Measurements from ENCODE around the gene TRPC4AP. TPM values are rescaled to one million over a fixed set of nuclear protein-coding genes. Genes with fewer than 3 reads are reported as not detected.

The TRPC4AP gene
- total and polyA plus RNA-seq, 11 donors: 21.2 to 51.8 (median 38.6) TPM

DNA sequence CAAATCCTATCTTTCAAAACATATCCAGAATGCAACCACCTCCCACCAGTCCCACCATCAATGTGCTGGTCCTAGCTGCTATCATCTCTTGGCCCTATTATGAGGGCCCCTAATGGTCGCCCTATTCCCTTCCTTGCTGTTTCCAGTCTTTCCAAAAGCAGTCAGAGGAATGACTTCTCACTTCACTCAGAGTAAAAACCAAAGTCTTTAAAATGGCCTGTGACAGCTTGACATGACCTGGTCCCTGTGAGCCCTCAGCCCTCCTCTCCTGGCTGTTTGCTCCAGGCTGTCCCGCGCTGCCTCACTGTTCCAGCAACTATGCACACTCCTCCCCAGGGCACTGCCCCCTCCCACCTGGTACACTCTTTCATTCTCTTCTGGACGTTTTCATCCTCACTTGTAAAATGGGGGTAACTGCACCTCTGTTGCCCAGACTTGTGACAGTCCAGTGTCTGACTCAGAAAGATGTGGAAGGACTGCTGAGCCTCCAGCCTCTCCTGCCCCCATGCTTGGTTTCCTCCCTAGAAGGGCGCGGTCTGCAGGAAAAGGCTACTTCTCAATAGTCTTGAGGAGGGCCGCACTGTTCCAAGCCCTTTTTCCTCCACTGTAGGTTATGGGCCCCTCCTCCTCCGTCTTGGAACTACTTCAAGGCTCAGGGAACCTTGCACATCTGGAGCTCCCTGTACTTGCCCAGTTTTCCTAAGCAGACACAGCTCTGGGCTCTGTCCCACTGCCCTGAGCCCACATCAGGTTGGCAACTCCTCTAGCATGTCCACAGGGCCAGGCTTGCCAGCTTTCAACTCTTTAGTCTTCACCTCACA is 72.3 kb downstream of the TRPC4AP start:
- ATAC-seq: peak; percentile 21 to 86 (median 57)
- H3K27ac ChIP-seq: peak overlapping the region in 10 of 12 donors; percentile 12 to 80 (median 54)
- intact Hi-C loops (cut with DNase I): no loop called here
- TF ChIP-seq POLR2A (IDR thresholded peaks at IDR 0.05): no peak
- TF ChIP-seq, protein P1, sequence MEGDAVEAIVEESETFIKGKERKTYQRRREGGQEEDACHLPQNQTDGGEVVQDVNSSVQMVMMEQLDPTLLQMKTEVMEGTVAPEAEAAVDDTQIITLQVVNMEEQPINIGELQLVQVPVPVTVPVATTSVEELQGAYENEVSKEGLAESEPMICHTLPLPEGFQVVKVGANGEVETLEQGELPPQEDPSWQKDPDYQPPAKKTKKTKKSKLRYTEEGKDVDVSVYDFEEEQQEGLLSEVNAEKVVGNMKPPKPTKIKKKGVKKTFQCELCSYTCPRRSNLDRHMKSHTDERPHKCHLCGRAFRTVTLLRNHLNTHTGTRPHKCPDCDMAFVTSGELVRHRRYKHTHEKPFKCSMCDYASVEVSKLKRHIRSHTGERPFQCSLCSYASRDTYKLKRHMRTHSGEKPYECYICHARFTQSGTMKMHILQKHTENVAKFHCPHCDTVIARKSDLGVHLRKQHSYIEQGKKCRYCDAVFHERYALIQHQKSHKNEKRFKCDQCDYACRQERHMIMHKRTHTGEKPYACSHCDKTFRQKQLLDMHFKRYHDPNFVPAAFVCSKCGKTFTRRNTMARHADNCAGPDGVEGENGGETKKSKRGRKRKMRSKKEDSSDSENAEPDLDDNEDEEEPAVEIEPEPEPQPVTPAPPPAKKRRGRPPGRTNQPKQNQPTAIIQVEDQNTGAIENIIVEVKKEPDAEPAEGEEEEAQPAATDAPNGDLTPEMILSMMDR (IDR thresholded peaks at IDR 0.05): no peak
- H3K4me1 ChIP-seq: peaks cover 0 to 32% (median 10%) of the 10 kb centered on the region in 12 donors
- no peak for DNase-seq
- no peaks in the 10 kb centered on the region for H3K9me3 ChIP-seq
- WGBS, 4 donors: 73 to 79% (median 76%) methylated on average over 8 of the region's 8 CpGs
- H3K27me3 ChIP-seq: no peaks in the 10 kb centered on the region
- peaks cover 0 to 98% (median 95%) of the 10 kb centered on the region in 9 donors for H3K36me3 ChIP-seq
- no peak overlapping the region for H3K4me3 ChIP-seq

DNA sequence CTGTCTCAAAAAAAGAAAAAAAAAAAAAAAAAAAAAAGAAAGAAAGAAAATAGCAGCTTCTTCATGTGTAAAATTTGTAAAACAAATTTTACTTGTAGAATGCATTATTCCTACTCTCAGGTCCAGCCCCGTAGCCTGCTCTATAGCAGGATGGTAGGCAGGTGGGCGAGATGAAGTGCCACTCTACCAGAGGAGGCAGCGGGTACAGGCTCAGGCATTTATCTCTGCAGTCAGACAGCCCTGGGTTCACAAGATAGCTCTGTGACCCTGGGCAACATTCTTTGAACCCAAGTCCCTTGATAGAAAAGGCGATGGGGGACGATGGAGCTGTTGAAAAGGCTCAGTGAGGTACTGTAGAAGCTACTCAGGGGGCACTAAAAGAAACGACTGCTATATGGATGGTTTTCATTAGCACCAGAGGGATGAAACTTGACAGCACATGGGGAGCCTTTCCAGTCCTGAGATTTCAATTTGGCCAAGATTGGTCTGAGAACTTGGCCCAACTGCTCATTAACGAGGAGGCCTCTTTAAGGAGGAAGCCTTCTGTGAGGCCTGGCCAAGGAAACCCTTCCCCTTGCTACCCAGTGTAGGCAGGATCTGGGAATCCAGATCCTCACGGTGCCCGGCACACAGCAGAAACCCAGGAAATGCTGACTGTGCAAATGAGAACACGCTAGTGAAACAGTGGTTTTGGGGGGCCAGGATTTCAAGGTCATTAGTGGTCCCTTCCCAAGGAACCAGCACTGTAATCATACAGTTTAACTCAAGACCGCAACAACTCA is 73.8 kb downstream of the TRPC4AP start:
- Histone ChIP-seq H3K27me3 (no peaks in the 10 kb centered on the region), H3K27ac (peak overlapping the region in 1 of 12 donors; percentile 16), H3K36me3 (peaks cover 0 to 99% (median 96%) of the 10 kb centered on the region in 9 donors), H3K4me1 (peaks cover 0 to 32% (median 10%) of the 10 kb centered on the region in 12 donors), H3K9me3 (no peaks in the 10 kb centered on the region), H3K4me3 (no peak overlapping the region)
- intact Hi-C loops (cut with DNase I): loop anchor here in 1 of 10 donors (10.0 kb wide), 1 partner anchor 66 kb away; no protein-coding TSS in a partner anchor
- TF ChIP-seq, protein P1 (IDR thresholded peaks at IDR 0.05): no peak
- no peak for TF ChIP-seq POLR2A (IDR thresholded peaks at IDR 0.05)
- no peak for DNase-seq
- WGBS, 4 donors: 77 to 79% (median 77%) methylated on average over 11 of the region's 11 CpGs
- ATAC-seq: no peak

DNA sequence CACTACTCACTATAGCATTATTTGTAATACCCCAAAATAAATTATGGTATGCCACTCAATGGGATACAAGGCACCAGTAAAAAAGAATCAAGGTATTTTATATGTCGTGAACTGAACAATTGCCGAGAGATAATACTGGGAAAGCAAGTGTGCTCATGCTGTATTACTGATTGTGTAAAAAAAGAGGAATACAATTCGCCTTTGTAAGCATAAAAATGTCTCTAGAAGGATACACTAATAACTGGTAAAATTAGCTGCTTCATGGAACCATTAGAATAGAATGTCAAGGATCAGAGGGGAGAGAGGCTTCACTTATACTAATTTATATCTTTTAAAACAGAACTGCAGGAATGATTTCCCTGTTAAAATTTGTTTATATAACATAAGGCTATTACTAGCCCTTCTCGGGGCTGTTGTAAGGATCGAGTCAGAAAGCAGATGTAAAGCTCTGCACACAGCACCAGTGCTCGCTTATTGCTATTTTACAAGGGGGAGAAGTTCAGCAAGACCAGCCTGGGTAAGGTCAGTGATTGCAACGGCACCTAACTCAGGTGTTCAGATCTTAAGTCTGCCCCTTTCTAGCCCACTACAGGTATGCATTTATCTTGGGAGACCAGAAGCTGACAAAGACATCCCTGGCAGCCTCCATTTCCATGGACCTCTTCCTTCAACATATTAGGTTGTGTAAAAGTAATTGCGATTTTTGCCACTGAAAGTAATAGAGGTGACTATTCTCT is 75.3 kb downstream of the TRPC4AP start:
- DNase-seq (no peak), ATAC-seq (no peak)
- no peak for TF ChIP-seq POLR2A (IDR thresholded peaks at IDR 0.05)
- TF ChIP-seq, protein P1 (IDR thresholded peaks at IDR 0.05): no peak
- Histone ChIP-seq H3K27ac (no peak overlapping the region), H3K36me3 (peaks cover 0 to 99% (median 96%) of the 10 kb centered on the region in 9 donors), H3K4me1 (peaks cover 0 to 33% (median 12%) of the 10 kb centered on the region in 12 donors), H3K4me3 (no peak overlapping the region), H3K9me3 (no peaks in the 10 kb centered on the region), H3K27me3 (no peaks in the 10 kb centered on the region)
- WGBS, 4 donors: 93 to 96% (median 94%) methylated on average over 8 of the region's 8 CpGs
- intact Hi-C loops (cut with DNase I): loop anchor here in 1 of 10 donors (10.0 kb wide), 1 partner anchor 68 kb away; no protein-coding TSS in a partner anchor
